Tibial artery (tissue), 4 donors: ENCODE data around the gene CORO2B.

Experiments used
- DNase-seq, 2 donors: peaks; one replicate each; pipeline ENCODE4 v3.0.0-alpha.2; 2019
- H3K27ac ChIP-seq, 2 donors: fragments of 200-600 bp; sonication (generic) in 1 of 2; 1 replicate in 1 of 2; 2 replicates in 1 of 2; pipeline ENCODE4 v1.5.1; 2018 to 2019; ENCODE audit warnings: mild to moderate bottlenecking in 1 of 2
- H3K27me3 ChIP-seq, 2 donors: fragments of 200-600 bp; sonication (generic) in 1 of 2; one replicate each; pipeline versions ENCODE4 v1.5.1 to v1.6.0; 2016 to 2019
- H3K36me3 ChIP-seq, 3 donors: fragments of 200-600 bp; sonication (generic) in 2 of 3; one replicate each; pipeline ENCODE4 v1.5.1; 2016 to 2019; ENCODE audit warnings: mild to moderate bottlenecking in 2 of 3
- H3K4me1 ChIP-seq, 4 donors: fragments of 200-600 bp; sonication (generic) in 2 of 4; 1 replicate in 3 of 4; 2 replicates in 1 of 4; pipeline ENCODE4 v1.5.1; 2016 to 2019
- H3K4me3 ChIP-seq, 2 donors: fragments of 200-600 bp; sonication (generic) in 1 of 2; 1 replicate in 1 of 2; 2 replicates in 1 of 2; pipeline ENCODE4 v1.5.1; 2018 to 2019; ENCODE audit warnings: mild to moderate bottlenecking in 2 of 2
- H3K9me3 ChIP-seq, 3 donors: fragments of 200-600 bp; sonication (generic) in 1 of 3; one replicate each; pipeline ENCODE4 v1.5.1; 2016 to 2019
- intact Hi-C: fragments of 100-400 bp; cut with DNase I; formaldehyde crosslinking; loops from one replicate; pipeline ENCODE4 v1.15.0; 2023; ENCODE audit warnings: low total_unique reads
- TF ChIP-seq, protein P1 (sequence below), 2 experiments: fragments of 200-600 bp in 1 of 2; fragments of 450-650 bp in 1 of 2; IDR thresholded peaks; one replicate each; pipeline ENCODE4 v1.5.1; 2017 to 2019; ENCODE audit warnings: antibody characterized with exemption in 2 of 2, mild to moderate bottlenecking in 1 of 2, moderate library complexity in 1 of 2

CORO2B gene

DNA sequence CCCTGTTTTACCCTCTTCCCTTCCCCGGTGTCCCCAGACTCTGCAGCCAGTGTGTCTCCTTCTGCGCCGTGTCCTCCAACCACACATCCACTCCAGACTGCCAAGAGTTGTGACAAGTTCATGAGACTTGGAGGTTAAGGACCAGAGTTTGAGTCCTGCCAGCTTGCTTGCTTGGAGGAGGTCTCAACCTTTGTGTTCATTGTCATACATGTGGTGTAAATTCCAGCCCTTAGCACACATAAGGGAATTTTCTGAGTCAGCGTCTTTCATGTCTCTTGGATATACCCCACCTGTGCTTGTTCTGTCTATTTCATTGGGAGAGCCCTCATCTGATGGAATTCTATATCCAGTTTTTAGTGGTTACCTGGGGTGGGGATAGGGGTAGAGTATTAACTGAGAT lies 13.3 kb downstream of the CORO2B start:
- peaks cover 0 to 14% (median 7%) of the 10 kb centered on the region in 4 donors for H3K4me1 ChIP-seq
- no peak overlapping the region for H3K4me3 ChIP-seq
- no peak overlapping the region for H3K27ac ChIP-seq
- H3K27me3 ChIP-seq: peaks cover 0 to 4% of the 10 kb centered on the region in 2 donors
- no peaks in the 10 kb centered on the region for H3K36me3 ChIP-seq
- no peak for DNase-seq
- intact Hi-C loops: no loop called here
- no peaks in the 10 kb centered on the region for H3K9me3 ChIP-seq
- TF ChIP-seq, protein P1, sequence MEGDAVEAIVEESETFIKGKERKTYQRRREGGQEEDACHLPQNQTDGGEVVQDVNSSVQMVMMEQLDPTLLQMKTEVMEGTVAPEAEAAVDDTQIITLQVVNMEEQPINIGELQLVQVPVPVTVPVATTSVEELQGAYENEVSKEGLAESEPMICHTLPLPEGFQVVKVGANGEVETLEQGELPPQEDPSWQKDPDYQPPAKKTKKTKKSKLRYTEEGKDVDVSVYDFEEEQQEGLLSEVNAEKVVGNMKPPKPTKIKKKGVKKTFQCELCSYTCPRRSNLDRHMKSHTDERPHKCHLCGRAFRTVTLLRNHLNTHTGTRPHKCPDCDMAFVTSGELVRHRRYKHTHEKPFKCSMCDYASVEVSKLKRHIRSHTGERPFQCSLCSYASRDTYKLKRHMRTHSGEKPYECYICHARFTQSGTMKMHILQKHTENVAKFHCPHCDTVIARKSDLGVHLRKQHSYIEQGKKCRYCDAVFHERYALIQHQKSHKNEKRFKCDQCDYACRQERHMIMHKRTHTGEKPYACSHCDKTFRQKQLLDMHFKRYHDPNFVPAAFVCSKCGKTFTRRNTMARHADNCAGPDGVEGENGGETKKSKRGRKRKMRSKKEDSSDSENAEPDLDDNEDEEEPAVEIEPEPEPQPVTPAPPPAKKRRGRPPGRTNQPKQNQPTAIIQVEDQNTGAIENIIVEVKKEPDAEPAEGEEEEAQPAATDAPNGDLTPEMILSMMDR (IDR thresholded peaks at IDR 0.05): no peak

DNA sequence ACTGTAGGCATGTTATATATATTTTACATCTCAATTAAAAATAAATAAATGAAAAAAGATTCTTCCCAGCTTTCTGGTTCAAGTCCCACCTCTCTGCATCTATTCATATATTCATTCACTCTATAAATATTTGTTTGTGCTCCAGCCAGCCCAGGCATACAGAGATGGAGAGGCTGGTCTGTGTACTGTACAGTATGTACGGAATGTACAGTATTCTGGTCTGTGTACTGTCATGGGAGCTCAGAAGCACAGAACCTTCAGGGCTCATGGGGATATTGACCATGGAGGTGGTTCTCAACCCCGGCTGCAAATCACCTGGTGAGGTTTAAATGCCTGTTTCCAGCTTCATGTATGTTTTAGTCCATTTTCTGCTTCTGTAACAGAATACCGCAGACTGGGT lies 13.8 kb downstream of the CORO2B start:
- no peaks in the 10 kb centered on the region for H3K36me3 ChIP-seq
- TF ChIP-seq, protein P1 (IDR thresholded peaks at IDR 0.05): no peak
- H3K27me3 ChIP-seq: peaks cover 0 to 4% of the 10 kb centered on the region in 2 donors
- intact Hi-C loops: no loop called here
- H3K27ac ChIP-seq: no peak overlapping the region
- H3K9me3 ChIP-seq: no peaks in the 10 kb centered on the region
- H3K4me3 ChIP-seq: no peak overlapping the region
- peaks cover 0 to 14% (median 7%) of the 10 kb centered on the region in 4 donors for H3K4me1 ChIP-seq
- DNase-seq: no peak

DNA sequence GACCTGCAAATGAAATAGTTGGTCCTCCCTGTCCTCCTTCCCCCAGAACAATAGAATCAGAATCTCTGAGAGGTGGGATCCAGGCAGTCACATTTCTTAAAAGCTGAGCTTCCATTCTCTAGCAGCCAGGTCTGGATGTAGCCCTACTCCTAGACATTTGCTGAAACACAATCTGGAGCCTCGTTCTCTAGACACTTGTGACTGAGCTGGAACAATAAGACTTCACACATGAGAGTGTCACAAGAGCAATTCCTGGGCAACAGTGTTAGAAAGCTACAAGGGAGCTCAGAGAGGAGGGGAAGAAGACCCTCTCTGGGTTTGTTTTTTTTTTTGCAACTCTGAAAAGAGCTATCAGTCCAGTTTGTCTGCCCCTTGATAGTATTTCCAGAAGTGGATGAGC lies 14.5 kb downstream of the CORO2B start:
- H3K4me3 ChIP-seq: no peak overlapping the region
- H3K27ac ChIP-seq: no peak overlapping the region
- no peaks in the 10 kb centered on the region for H3K9me3 ChIP-seq
- no peaks in the 10 kb centered on the region for H3K36me3 ChIP-seq
- TF ChIP-seq, protein P1 (IDR thresholded peaks at IDR 0.05): no peak
- peaks cover 0 to 19% (median 11%) of the 10 kb centered on the region in 4 donors for H3K4me1 ChIP-seq
- intact Hi-C loops: no loop called here
- H3K27me3 ChIP-seq: peaks cover 0 to 4% of the 10 kb centered on the region in 2 donors
- DNase-seq: no peak

DNA sequence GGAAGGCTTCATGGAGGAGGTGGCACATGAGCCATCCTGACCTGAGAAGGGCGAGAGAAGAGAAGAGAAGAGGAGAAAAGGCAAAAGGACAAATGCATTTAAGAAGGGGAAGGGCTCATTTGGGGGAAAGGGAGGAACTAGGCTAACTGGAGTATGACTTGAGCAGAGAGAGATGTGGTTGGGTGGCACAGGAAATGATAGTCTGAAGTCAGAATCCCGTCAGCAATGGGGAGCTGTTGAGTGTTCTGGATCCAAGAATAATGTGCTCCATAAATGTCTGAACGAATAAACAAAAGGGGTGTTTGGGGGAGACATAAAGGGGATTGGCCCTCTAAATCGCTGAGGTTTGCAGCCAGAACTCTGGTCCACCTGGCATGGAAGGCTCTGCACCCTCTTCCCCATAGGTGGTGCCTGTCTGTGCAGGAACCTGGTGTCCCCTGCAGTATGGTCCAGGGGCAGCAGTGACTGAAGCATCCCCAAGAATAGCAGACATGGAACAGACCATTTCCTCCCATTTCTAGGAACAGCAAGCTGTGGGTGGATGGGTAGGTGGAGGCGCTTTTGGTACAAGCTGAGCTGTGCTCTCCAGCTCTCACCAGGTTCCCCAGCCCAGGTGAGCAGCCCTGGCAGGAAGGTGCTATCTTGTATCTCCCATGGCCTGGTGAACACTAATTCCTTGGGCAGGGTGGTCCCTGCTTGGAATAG lies 15.2 kb downstream of the CORO2B start:
- no peak for DNase-seq
- intact Hi-C loops: no loop called here
- H3K36me3 ChIP-seq: no peaks in the 10 kb centered on the region
- peaks cover 0 to 25% (median 14%) of the 10 kb centered on the region in 4 donors for H3K4me1 ChIP-seq
- no peak overlapping the region for H3K27ac ChIP-seq
- no peaks in the 10 kb centered on the region for H3K9me3 ChIP-seq
- no peak overlapping the region for H3K4me3 ChIP-seq
- H3K27me3 ChIP-seq: peaks cover 0 to 4% of the 10 kb centered on the region in 2 donors
- TF ChIP-seq, protein P1 (IDR thresholded peaks at IDR 0.05): no peak

DNA sequence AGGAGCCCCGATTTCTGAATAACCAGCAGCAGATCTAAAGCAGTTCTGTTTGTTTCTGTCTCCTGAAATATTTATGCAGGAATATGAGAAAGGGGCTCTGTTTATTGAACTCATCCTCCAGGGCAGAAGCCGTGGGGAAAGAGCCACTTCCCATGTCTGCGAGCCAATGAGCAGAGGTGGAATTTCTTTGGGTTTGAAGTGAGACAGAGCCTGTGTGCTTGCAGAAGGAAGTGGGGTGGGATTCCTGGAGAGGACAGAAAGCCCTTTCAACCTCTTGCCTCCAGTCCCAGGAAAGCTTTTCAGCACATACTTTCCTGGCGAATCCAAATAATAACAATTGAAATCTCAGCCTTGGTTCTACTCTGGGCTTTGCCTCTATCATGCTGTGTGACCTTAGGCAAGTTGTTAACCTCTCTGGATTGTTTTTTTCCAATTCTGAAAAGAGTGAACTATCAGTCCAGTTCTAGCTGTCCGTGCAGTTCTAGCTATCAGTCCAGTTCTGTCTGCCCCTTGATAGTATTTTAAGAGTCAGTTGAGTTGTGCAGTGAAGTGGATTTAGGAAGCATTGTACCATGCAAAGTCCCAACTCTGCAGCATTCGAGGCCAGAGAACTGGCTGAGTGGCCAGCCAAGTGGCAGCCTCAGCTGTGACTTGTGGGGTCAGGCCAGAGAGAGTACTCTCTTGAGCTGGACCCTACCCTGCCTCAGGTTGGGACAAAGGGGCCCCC lies 15.9 kb downstream of the CORO2B start:
- H3K27ac ChIP-seq: no peak overlapping the region
- H3K4me3 ChIP-seq: no peak overlapping the region
- TF ChIP-seq, protein P1 (IDR thresholded peaks at IDR 0.05): no peak
- H3K4me1 ChIP-seq: peaks cover 0 to 25% (median 15%) of the 10 kb centered on the region in 4 donors
- H3K9me3 ChIP-seq: no peaks in the 10 kb centered on the region
- H3K27me3 ChIP-seq: peaks cover 0 to 4% of the 10 kb centered on the region in 2 donors
- no peaks in the 10 kb centered on the region for H3K36me3 ChIP-seq
- intact Hi-C loops: no loop called here
- DNase-seq: no peak
